GM19372 (cell line): ENCODE data around the gene ANXA6.
A peak's percentile ranks its signal among the peaks of the same experiment; 100 is the strongest.

ENCODE experiments used
- ATAC-seq: cut with Tn5 transposase; IDR thresholded peaks from one replicate; pipeline ENCODE4 v1.9.1; 2021; ENCODE audit warnings: mild to moderate bottlenecking, low read depth, moderate library complexity; ENCODE audit not compliant: unreplicated experiment

Gene ANXA6

DNA sequence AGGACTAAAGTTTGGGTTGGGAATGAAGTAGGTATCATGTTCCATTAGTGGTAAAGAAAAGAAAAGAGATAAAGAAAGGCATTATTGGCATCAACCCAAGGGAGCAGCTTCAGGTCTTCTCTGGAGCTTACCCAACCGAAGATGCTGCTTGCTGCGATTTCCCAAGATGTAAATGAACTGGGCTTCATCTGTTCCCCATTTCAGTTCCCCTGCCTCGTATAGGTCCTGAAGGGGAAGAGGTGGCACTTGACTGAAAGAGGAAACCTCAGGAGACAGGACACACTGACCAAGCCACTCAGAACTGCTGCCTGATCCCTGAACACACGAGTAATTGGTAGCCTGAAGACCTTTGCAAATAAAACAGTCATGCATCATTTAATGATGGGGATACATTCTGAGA lies 24.6 kb downstream of the ANXA6 start:
- ATAC-seq, result no peak

- no peak for ATAC-seq
Measured at GRCh38 chr5:151130922-151131891, 26.4 kb downstream of the ANXA6 start.

- ATAC-seq, result no peak
Measured at GRCh38 chr5:151130235-151130921, 27.2 kb downstream of the ANXA6 start.

DNA sequence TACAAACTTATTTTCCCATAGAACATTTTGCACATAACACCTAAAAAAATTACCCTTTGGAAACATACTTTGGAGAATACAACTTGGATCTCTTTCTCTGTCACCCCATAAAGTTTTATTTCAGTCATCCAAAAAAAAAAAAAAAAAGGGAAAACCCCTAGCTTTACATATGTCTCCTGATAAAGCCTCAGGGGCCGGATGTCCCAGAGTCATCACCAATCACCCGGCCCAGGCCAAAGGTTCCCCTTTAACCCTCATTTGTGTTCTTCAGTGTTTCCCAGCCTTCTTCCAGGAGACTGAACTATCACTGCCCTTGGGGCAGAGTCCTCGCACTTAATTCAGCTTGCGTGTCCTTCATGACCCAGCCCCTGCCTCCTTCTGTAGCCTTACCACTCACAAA lies 28.8 kb downstream of the ANXA6 start:
- no peak for ATAC-seq

DNA sequence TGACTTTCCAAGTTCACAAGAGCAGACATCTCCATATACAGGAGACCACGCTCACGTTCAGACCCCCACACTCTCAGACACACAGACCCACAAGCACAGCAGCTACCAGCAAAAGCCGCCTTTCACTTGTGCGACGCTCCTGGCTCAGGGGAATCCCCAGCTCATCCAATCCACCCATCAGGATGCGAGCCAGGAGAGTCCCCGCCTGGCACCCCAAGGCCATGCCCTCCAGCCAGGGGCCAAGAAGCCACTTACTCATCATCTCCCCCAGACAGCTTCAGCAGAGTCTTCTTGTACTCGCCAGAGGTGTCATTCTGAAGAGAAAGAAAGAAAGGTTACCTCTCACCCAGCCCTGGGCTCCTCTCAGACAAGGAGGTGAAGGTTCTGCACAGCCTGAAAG lies 29.7 kb downstream of the ANXA6 start:
- ATAC-seq, result no peak

GRCh38 chr5:151126199-151126645 lies 31.4 kb downstream of the ANXA6 start:
- no peak for ATAC-seq

GRCh38 chr5:151125421-151125820 lies 32.2 kb downstream of the ANXA6 start:
- ATAC-seq, result no peak

DNA sequence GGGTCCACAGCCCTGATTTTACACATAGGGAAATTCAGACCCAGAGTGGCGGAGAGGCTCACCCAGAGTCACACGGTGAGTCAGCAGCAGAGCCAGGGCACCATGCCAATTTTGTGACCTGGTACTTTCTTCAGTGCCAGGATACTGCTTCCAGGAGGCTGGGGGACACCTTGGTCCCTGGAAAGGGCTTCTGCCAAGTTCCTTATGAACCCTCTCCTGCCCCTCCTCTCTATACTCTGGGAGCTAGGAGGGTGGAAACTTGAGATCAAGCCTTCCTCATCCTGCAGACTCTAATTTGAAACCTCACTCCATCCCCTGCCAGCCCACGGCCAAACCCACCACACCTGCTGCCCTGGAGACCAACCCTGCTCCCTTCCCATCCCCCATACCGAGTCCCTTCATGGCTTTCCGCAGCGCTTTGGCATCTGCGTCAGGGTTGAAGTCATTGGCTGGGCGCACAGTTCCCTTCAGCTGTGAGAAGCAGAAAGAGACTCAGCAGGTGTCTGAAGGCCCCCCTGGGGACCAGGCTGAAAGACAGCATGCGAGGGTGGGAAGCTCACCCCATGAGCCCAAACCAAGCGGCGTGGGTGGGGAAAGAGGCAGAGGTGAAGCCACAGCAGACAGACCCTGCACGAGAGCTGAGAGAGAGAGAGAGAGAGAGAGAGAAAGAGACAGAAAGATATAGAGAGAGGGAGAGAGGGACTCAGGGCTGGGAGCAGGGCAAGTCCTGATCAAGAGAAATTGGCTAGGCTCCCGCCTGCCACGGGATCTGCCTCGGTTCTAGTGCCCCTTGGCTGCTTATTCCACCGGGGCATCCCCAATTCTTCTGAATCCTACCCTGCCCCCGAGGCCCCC lies 33.5 kb downstream of the ANXA6 start:
- peak; percentile 90 for ATAC-seq

DNA sequence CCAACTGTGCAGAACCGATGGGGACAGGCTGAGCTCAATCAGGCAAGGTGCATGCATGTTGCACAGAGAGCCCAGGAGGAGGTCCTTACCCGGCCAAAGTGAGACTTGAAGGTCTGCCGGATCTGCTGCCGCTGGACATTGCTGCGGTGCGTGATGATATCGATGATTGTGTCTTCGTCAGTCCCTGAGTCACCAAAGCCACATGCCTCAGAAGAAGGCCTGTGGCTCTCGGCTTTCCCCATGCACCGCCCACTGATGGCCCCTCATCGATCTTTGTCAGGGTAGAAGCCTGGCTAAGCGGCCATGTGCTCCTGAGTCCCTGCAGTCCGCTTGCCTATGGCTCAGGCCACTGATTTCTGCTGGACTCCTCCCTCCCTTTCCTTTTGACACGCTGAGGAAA lies 34.8 kb downstream of the ANXA6 start:
- ATAC-seq, result no peak

DNA sequence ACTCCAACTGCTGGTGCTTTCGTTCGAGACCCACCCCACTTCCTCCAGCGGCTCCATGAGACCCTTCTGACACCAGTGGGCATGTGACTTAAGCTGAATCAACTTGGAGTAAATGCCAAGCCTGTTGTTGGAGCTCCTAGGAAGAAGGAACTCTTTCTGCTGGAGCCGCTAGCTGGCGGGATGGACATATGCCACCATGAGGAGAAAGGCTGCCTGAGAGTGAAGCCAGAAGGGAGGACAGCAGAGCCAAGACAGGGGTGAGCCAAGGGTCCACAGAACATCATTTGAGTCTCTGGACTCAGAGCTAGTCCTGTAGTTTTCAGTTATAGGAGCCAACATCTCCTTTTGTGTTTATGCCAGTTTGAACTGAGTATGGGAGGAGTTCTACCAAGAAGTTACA lies 35.9 kb downstream of the ANXA6 start:
- ATAC-seq, result no peak

GRCh38 chr5:151121095-151121494 lies 36.5 kb downstream of the ANXA6 start:
- ATAC-seq, result no peak

DNA sequence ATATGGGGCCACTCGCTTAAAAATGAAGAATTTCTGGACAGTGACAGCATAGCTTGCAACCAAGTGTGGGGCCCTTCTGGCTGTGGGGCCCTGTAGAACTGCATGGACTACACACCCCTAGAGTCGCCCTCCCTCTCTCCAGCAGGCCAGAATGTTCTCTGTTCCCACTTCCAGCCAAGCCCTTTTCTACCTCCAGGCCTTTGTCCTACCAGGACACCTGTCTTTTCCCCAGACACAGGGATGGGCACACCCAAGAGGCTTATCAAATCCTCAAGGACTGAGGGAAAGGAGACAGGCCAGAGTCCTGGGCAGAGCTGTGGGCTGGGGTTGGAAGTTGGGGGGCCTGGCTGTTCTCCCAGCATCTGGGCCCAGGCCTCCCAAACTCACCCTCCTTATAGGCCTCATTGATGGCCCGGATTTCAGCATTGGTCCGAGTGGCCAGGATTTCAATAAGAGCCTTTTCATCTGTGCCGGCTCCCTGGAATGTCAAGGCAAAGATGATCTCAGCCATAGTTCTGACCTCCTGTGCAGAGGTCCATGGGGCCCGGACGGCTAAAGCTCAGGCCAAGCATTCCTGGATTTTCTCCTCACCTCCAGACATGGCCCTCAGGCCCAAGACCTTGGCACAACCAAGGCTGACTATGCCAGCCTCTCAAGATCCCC lies 38.5 kb downstream of the ANXA6 start:
- ATAC-seq, result no peak

DNA sequence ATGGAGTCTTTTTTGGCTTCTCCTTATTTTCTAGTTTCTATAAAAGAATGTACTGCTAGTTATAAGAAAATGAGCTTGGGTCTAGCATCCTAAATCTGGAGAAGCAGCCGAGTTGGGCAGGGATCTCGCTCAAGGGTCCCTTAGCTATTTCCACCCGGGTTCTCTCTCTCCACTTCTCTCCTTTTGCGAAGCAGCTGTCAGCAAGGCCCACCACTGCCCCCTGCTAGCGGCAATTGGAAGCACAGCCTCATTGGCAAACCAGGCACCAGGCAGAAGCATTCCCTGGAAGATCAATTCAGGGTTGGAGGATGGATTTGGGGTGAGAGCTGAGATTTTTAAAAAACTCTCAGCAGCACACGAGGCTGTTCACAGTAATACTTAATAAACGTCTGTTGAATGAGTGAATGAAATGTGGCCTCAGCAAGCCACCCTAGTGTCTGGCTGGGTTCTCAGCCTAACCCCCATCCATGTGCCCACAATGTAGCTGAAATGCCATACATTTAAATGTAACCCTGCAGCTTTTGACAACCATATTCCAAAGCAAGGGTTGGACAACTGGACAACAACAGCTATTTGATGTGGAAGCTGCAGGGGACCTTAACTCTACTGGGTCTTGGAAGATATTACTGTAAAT lies 42.2 kb downstream of the ANXA6 start:
- ATAC-seq, result no peak

GRCh38 chr5:151113651-151114050 lies 43.9 kb downstream of the ANXA6 start:
- no peak for ATAC-seq

DNA sequence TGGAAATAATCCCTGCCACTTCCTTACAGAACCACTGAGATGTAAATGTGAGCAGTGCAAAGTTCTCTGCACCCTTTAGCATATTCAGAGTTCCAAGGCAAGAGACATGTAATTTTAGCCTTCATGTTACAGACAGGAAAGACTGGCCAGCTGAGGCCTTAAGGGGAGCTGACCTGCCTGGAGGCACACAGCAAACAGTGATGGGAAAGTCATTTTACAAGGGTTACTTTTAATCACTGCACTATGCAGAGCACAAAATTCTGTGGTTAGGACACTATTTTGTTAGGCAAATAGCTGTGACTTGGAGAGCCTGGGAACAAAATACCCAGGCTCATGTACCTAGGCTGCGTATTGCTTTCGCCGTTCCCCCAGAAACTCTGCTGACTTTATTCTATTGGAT lies 46.6 kb downstream of the ANXA6 start:
- no peak for ATAC-seq

DNA sequence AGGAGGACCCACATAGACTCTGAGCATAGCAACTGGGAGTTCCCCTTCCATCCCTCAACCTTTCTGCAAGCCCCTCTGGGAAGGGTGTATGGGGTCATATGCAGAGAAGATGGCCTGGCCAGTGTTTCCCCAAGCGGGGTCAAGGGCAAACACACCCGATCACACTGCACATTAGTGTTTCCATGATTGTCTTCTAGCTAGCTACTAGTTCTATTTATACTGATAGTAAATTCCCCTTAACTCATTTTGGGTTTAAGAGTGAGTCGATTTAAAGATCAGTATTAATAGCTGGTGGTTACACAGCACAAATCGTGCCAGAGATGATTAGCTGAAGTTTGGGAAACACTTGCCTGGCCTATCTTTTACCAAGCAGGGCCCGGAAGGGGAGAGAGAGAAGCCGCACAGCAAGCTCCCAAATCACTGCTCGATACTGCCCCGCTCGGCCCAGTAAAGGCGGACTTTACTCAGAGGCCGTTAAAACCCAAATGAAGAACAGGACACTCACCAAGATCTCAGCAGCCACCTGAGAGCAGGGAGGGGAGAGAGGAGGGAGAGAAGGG lies 47.4 kb downstream of the ANXA6 start:
- ATAC-seq, result no peak

- ATAC-seq, result no peak
Measured at GRCh38 chr5:151108566-151108965, 49.0 kb downstream of the ANXA6 start.

- no peak for ATAC-seq
Measured at GRCh38 chr5:151107738-151108520, 49.6 kb downstream of the ANXA6 start.

- no peak for ATAC-seq
Measured at GRCh38 chr5:151107084-151107483, 50.5 kb downstream of the ANXA6 start.
